Measurements from ENCODE around the gene TMEM135.

DNA sequence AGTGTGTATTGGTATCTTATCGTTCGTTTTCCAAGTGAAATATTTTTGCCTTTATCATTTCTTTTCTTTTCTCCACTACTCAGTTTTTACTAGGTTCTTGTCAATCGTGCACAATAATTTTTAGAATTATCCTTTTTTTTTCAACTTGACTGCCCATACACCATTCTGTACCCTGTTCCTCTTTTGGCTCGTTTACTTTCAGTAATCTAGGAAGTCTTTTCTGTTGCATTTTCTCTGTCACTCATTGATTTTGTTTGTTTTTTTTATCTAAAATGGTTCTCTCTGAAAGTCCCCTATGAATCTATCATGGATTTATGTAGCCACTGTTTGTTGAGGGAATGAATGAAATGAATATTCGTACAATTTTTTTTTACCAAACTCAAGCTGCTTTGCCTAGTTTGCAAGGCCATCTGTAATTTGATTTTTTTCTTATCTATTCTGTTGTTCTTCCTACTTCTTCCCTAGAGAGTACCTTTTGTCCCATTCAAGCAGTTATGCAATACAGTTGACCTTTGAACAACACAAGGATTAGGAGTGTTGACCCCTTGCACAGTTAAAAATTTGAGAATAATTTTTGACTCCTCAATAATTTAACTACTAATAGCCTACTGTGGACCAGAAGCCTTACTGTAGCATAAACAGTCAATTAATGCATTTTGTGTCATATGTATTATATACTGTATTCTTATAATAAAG, 166.3 kb downstream of the TMEM135 start:
- no peak for TF ChIP-seq ZNF274 (IDR thresholded peaks at IDR 0.05; ENCODE audit: low read depth, low read length)
- no peak for TF ChIP-seq YY1 (IDR thresholded peaks at IDR 0.05; ENCODE audit: insufficient read depth, insufficient read length)

All from NT2/D1 (cell line).